GM18505 (cell line): ENCODE data around the gene GUSB.

Experiments used
- ATAC-seq: cut with Tn5 transposase; IDR thresholded peaks from one replicate; pipeline ENCODE4 v1.9.1; 2021; ENCODE audit not compliant: unreplicated experiment
- POLR2A ChIP-seq: IDR thresholded peaks from 4 replicates; pipeline ENCODE4 v1.6.1; 2011; ENCODE audit warnings: borderline replicate concordance; ENCODE audit not compliant: insufficient read depth, insufficient read length; ENCODE audit errors: extremely low read depth

Gene GUSB

DNA sequence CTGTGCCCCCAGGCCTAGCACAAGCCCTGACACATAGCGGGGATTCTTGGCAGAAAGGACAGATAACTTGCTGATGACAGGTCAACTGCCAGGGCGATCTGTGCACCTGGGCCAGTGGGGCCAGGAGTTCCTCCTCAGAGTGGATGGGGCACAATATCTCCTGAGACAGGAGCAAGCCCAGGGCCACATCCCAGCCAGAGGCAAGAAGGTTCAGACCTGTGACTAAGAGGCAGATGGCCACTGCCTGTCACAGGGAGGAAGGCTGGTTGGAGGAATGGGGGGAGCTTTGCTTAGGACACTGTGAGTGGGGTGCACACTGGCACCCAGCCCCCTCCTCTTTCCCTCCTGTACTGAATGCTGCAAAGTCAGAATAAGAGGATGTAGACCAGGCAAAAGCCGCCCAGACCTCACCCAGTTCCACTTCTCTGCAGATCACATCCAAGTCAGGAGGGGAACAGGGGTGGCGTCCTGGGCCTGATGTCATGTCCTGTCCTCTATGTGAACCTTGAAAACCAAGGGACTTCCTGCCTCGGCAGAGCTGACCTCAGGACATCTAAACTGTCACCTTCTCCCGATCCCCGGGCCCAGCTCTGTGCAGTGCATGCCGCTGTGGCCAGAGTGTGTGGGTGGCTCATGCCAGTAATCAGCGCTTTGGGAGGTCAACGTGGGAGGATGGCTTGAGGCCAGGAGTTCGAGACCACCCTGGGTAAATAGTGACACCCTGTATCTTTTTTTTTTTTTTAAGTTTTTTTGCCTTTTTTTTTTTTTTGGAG is 1.3 kb downstream of the GUSB start:
- peak; percentile 63 for TF ChIP-seq POLR2A

DNA sequence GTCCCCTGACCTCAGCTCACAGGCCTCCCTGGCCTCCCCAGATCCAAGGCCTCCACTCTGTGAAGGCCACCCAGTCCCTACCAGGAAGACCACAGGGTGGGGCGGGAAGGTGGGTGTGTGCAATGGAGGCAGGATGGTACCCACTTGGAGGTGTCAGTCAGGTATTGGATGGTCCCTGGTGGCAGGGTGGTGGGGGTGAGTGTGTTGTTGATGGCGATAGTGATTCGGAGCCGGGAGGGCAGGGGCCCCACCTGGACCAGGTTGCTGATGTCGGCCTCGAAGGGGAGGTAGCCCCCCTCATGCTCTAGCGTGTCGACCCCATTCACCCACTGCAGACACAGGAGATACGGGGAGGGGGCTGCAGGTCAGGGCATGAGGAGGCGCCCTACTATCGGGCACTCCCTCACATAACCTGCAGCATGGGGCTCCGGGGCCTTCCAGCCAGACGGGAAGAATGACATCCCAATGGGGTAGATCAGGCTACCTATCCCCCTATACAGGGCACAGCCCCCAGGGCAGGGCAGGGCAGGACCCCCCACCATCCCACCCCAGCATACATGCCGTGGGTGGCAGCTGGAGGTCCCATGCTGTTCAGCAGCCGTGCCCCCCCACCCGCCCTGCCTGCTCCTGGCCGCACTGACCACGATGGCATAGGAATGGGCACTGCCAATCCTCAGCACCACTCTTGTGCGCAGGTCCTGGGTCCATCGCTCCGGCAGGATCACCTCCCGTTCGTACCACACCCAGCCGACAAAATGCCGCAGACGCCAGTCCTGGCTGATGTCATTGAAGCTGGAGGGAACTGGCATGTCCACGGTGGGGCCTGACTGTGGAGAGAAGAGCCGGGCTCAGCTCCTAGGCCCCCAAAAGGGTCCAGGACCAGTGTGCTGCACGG is 2.2 kb downstream of the GUSB start:
- ATAC-seq = no peak
- TF ChIP-seq POLR2A = no peak

More for the DNA sequence above, 1.3 kb downstream of the GUSB start:
- ATAC-seq = peak; percentile 65

DNA sequence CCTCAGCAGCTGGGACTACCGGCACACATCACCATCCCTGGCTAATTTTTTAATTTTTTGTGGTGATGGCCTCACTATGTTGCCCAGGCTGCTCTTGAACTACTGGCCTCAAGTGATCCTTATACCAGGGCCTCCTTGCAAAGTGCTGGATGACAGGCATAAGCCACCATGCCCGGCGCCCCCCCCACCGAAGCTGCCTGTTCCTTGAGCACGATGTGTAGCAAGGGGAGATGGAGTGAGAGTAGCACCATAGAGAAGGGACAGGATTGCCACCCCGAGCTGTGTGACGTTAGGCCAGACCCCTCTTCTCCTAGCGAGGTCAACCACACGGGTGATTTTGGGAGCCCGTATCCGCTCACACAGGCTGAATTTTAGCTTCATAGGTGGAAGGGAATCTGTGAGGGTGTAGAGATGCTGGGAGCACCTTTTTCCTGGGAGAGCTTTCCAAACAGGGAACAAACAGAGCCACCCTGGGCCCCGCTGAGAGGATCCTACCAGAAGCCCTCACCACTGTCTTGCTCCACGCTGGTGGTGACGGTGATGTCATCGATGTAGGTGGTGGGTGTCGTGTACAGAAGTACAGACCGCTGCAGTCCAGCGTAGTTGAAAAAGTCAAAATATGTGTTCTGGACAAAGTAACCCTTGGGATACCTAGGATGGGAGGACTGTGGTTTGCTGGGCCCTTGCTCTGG is 3.0 kb downstream of the GUSB start:
- no peak for ATAC-seq
- no peak for TF ChIP-seq POLR2A

DNA sequence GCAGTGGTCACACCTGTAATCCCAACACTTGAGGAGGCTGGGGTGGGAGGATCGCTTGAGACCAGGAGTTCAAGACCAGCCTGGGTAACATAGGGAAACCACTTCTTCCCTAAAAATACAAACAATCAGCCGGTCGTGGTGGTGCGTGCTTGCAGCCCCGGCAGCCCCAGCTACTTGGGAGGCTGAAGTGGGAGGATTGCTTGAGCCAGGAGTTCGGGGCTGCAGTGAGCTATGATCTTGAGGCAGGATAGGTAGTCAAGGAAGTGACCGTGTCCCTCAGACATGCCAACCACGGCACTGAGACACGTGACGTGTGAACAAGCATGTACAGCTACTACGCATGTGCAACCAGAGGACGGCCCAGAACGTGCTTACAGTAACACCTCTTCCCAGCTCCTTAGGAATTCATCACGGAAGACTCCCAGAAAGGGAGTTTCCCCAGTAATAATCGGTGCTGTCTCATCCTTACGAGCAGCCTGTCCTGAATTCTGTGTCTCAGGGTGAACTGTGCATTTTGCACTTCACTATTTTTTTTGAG is 5.3 kb downstream of the GUSB start:
- TF ChIP-seq POLR2A = no peak
- no peak for ATAC-seq

DNA sequence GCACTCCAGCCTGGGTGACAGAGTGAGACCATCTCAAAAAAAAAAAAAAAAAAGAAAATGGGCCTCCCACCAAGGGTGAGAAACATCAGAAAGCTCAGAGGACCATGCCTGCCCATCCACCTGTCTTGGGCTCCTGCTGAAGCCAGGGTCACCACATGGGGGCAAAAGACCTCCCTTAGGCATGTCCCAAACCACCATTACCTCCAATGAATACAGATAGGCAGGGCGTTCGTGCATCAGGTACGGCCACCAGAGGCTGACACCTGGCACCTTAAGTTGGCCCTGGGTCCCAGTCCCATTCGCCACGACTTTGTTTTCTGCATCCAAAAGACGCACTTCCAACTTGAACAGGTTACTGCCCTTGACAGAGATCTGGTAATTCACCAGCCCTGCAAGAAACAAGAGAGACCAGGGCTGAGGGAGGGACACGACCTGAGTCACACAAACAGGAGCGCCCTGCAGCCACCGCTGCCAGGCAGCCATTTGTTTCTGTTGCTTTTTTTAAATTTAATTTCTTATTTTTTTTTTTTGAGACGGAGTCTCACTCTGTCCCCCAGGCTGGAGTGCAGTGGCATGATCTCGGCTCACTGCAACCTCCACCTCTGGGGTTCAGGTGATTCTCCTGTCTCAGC is 6.1 kb downstream of the GUSB start:
- no peak for ATAC-seq
- TF ChIP-seq POLR2A = no peak

DNA sequence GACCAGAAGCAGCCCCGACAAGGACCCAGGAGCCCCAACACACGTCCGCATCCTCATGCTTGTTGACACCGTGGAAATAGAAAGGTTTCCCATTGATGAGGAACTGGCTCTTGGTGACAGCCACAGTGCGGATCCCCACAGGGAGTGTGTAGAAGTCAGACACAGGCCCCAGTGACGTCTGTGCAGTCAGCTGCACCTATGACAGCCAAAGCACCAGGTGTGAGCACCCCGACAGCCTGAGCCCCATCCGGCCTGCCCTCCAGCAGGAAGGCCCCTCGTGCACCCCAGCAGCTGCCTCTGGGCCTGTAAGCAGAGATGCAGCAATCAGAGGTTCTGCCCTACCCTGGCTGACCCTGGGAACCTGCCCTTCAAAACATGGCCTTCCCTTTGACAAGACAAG is 7.1 kb downstream of the GUSB start:
- no peak for ATAC-seq
- no peak for TF ChIP-seq POLR2A

DNA sequence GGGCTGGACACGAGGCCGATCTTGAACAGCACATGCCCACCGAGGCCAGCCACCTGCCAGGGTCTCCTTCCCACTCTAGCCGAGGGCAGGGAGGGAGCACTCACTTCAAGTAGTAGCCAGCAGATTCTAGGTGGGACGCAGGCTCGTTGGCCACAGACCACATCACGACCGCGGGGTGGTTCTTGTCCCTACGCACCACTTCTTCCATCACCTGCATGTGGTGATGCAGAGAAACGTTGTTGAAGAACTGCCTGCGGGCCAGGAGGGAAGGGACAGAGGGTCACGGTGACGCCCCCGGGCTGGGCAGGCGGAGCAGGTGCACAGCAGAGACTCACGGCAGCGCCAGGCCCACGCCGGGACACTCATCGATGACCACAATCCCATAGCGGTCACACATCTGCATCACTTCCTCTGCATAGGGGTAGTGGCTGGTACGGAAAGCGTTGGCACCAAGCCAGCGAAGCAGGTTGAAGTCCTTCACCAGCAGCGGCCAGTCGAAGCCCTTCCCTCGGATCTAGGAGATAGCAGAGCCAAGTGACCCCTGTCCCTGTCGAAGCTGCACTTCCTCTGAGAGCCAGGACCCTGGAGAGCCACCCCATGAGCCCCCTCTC is 7.7 kb downstream of the GUSB start:
- no peak for TF ChIP-seq POLR2A
- no peak for ATAC-seq

DNA sequence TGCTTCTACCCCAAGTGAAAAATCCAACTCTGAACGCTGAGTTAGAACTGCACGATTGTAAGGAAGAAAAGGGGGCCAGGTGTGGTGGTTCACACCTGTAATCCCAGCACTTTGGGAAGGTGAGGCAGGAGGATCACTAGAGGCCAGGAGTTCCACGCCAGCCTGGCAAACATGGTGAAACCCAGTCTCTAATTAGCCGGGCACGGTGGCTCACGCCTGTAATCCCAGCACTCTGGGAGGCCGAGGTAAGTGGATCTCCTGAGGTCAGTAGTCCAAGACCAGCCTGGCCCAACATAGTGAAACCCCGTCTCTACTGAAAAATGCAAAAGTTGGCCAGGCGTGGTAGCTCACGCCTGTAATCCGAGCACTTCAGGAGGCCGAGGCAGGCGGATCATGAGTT is 9.0 kb downstream of the GUSB start:
- no peak for ATAC-seq
- TF ChIP-seq POLR2A = no peak

DNA sequence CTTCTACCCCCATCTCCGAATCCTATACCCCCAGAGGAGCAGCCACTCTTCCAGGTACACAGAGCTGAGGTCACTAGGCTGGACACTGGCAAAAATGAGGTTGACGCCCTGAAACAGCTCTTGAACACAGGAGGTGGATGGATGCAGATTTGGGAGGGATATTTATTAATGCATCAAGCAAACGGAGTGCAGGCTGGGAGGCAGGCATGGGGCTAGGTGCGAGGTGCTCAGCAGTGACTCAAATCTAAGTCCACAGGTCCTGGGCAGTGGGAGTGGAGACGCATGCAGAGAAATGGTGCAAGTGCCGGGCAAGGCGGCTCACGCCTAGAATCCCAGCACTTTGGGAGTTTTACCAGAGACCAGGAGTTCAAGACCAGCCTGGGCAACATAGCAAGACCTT is 11.0 kb downstream of the GUSB start:
- ATAC-seq = no peak
- TF ChIP-seq POLR2A = no peak

DNA sequence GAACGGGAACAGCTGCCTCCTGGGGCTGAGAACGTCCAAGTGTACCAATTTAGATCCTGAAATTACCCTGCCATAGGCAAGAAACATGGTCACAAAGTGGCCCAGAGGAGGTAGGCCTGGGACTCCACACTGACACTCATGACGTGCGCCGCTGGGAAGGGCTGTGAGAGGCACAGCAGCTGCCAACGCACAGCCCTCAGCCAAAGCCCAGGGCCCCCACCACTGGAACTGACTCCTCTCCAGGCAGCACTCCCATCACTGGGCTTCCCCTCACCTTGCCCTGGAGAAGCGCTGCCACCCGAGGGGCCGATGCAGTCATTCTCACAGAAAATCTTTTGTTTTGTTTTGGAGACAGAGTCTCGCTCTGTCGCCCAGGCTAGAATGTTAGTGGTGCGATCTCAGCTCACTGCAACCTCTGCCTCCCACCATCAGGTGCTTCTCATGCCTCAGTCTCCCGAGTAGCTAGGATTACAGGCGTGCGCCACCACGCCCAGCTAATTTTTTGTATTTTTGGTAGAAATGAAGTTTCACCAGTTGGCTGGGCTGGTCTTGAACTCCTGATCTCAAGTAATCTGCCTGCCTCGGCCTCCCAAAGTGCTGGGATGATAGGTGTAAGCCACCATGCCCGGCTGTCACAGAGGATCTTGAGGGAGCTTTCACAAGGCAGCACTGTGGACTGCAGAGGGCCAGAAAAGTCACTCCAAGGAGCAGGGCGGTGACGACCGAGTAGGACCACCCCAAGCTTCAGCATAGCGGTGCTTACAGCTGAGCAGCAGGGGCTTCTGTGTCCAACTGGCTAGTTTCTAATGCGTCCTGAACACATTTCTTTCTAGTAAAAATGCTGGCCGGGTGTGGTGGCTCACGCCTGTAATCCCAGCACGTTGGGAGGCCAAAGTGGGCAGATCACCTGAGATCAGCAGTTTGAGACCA is 13.5 kb downstream of the GUSB start:
- TF ChIP-seq POLR2A = no peak
- ATAC-seq = no peak

DNA sequence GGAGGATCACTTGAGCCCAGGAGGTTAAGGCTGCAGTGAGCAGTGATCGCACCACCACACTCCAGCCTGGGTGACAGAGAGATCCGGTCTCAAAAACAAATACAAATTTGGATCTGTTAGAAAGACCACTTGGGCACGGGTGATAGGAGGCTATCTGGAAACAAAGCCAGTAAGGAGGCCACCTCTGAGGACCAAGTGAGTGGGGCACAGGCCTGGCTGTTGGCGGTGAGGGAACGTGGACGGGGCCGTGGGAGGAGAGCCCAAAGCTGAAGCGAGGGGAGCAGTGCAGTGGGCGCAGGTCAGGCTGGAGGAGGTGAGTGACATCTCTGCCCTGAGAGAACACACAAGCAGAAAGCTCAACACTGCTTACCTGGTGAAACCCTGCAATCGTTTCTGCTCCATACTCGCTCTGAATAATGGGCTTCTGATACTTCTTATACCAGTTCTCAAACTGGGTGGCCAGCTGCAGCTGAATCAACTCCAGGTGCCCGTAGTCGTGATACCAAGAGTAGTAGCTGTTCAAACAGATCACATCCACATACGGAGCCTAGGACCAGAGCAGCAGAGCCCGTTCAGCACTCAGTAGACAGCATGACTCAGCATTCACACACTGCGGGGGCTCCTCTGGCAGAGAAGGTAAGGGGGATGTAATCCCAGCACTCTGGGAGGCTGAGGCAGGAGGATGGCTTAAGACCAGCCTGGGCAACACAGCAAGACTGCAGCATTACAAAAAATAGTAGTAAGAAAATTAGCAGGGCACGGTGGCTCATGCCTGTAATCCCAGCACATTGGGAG is 14.5 kb downstream of the GUSB start:
- no peak for TF ChIP-seq POLR2A
- ATAC-seq = no peak
